ENCODE measurements around the gene EBLN2.

- TF ChIP-seq CTCF (IDR thresholded peaks at IDR 0.05) (no peak), ZFX (IDR thresholded peaks at IDR 0.05; ENCODE audit: borderline replicate concordance) (no peak)
Measured at GRCh38 chr3:73073091-73073707, 11.7 kb downstream of the EBLN2 start.

Measured in 22Rv1 (cell line).